Erythroblast (primary cell): ENCODE measurements around the gene CDK14.

Experiments
- GATA1 ChIP-seq: IDR thresholded peaks from 2 replicates; pipeline ENCODE4 v1.6.1; 2011; ENCODE audit warnings: low read depth, mild to moderate bottlenecking, control low read depth, low read length, moderate library complexity
- POLR2A ChIP-seq: IDR thresholded peaks from 2 replicates; pipeline ENCODE4 v1.6.1; 2011; ENCODE audit warnings: mild to moderate bottlenecking, low read length

- TF ChIP-seq POLR2A (no peak), GATA1 (no peak)
These were observed 105.7 kb downstream of the CDK14 start for GRCh38 chr7:90701771-90702170.
